DND-41 (cell line): Measurements from ENCODE around the gene ST6GALNAC2.

Experiments
- ATAC-seq: fragments of 200-7000 bp; cut with Tn5 transposase; 3 replicates; pipeline ENCODE4 v1.9.1; 2021; ENCODE audit warnings: low read depth; ENCODE audit not compliant: insufficient read depth
- DNase-seq: peaks from one replicate; pipeline ENCODE4 v3.0.0-alpha.2; 2020
- H2AFZ ChIP-seq: 2 replicates; pipeline ENCODE4 v1.6.0; 2012; ENCODE audit warnings: low read depth, low read length
- H3K27ac ChIP-seq: 2 replicates; pipeline ENCODE4 v1.5.1; 2012; ENCODE audit warnings: low read length, inconsistent platforms
- H3K27me3 ChIP-seq: fragments of 200-600 bp; sonication (generic); 2 replicates; pipeline ENCODE4 v1.6.0; 2012; ENCODE audit warnings: low read length, mild to moderate bottlenecking, inconsistent platforms; ENCODE audit not compliant: insufficient read depth, poor library complexity
- H3K36me3 ChIP-seq: 2 replicates; pipeline ENCODE4 v1.5.1; 2012; ENCODE audit warnings: low read length, inconsistent platforms; ENCODE audit not compliant: insufficient read depth
- H3K4me1 ChIP-seq: 2 replicates; pipeline ENCODE4 v1.5.1; 2012; ENCODE audit warnings: mild to moderate bottlenecking, low read length; ENCODE audit not compliant: insufficient read depth
- H3K4me2 ChIP-seq: 2 replicates; pipeline ENCODE4 v1.6.0; 2012; ENCODE audit warnings: mild to moderate bottlenecking, moderate library complexity, low read length, inconsistent platforms; ENCODE audit not compliant: insufficient read depth
- H3K4me3 ChIP-seq, 2 experiments: fragments of 200-600 bp in 1 of 2; shearing (Covaris generic) in 1 of 2; 2 replicates each; pipeline ENCODE4 v1.5.1; 2012 to 2016; ENCODE audit warnings: inconsistent platforms in 2 of 2, low read length in 2 of 2, mild to moderate bottlenecking in 2 of 2, low read depth in 1 of 2, moderate library complexity in 1 of 2
- H3K79me2 ChIP-seq: 2 replicates; pipeline ENCODE4 v1.6.0; 2012; ENCODE audit warnings: low read length, inconsistent platforms; ENCODE audit not compliant: insufficient read depth
- H3K9ac ChIP-seq: 2 replicates; pipeline ENCODE4 v1.6.0; 2012; ENCODE audit warnings: low read depth, mild to moderate bottlenecking, inconsistent platforms, low read length, moderate library complexity
- H3K9me3 ChIP-seq: 2 replicates; pipeline ENCODE4 v1.5.1; 2012; ENCODE audit warnings: low read length, moderate library complexity, mild to moderate bottlenecking, inconsistent platforms; ENCODE audit not compliant: insufficient read depth, severe bottlenecking
- H4K20me1 ChIP-seq: 2 replicates; pipeline ENCODE4 v1.6.0; 2012; ENCODE audit warnings: low read length; ENCODE audit not compliant: insufficient read depth
- CTCF ChIP-seq: IDR thresholded peaks from 2 replicates; pipeline ENCODE4 v1.5.1; 2012; ENCODE audit warnings: borderline replicate concordance, low read length, moderate library complexity, mild to moderate bottlenecking; ENCODE audit not compliant: poor library complexity, severe bottlenecking; ENCODE audit errors: extremely low read depth
- EZH2 ChIP-seq: IDR thresholded peaks from 3 replicates; pipeline ENCODE4 v1.6.1; 2012; ENCODE audit warnings: borderline replicate concordance, low read depth, mild to moderate bottlenecking, moderate library complexity, low read length, inconsistent platforms; ENCODE audit not compliant: severe bottlenecking

Gene ST6GALNAC2

GRCh38 chr17:76519048-76519966 lies 66.4 kb downstream of the ST6GALNAC2 start:
- no peaks in the 10 kb centered on the region for H4K20me1 ChIP-seq
- no peaks in the 10 kb centered on the region for H3K27me3 ChIP-seq
- DNase-seq (no peak), ATAC-seq (no peak)
- no peak overlapping the region for H3K27ac ChIP-seq
- H3K9me3 ChIP-seq, result no peaks in the 10 kb centered on the region
- no peak overlapping the region for H3K4me2 ChIP-seq
- H3K79me2 ChIP-seq, result no peaks in the 10 kb centered on the region
- H2AFZ ChIP-seq, result no peak overlapping the region
- H3K9ac ChIP-seq, result no peak overlapping the region
- no peak for TF ChIP-seq CTCF
- TF ChIP-seq EZH2, result no peak
- no peak overlapping the region for H3K4me3 ChIP-seq
- H3K36me3 ChIP-seq, result no peaks in the 10 kb centered on the region
- peaks cover 15% of the 10 kb centered on the region for H3K4me1 ChIP-seq

GRCh38 chr17:76517638-76518038 lies 68.0 kb downstream of the ST6GALNAC2 start:
- Histone ChIP-seq H3K79me2 (no peaks in the 10 kb centered on the region), H3K9me3 (no peaks in the 10 kb centered on the region), H4K20me1 (no peaks in the 10 kb centered on the region), H3K36me3 (no peaks in the 10 kb centered on the region), H3K27ac (no peak overlapping the region), H3K4me3 (no peak overlapping the region), H3K4me2 (no peak overlapping the region), H2AFZ (no peak overlapping the region), H3K9ac (no peak overlapping the region), H3K27me3 (no peaks in the 10 kb centered on the region), H3K4me1 (peaks cover 7% of the 10 kb centered on the region)
- DNase-seq (no peak), ATAC-seq (no peak)
- no peak for TF ChIP-seq CTCF
- TF ChIP-seq EZH2, result no peak
